Stimulated activated CD8-positive, alpha-beta memory T cell treated with anti-CD3 and anti-CD28 coated beads, Interleukin-7, amount 100 ng/mL, for 48 hours (primary cell): ENCODE data around the gene GRHPR.
"Not testable (repeated sequence)": the region's sequence is repeated elsewhere in the genome, so short reads cannot be mapped to it uniquely, and the experiment has no call there.

Experiments used
- DNase-seq, 2 donors: peaks; one replicate each; pipeline ENCODE4 v3.0.0-alpha.2; 2020; ENCODE audit warnings: low read depth in 1 of 2; ENCODE audit errors: extremely low read depth in 1 of 2

The GRHPR gene

GRCh38 chr9:37474438-37474837 lies 51.9 kb downstream of the GRHPR start:
- DNase-seq = no peak

GRCh38 chr9:37476930-37477329 lies 54.4 kb downstream of the GRHPR start:
- DNase-seq = no peak

GRCh38 chr9:37477443-37477842 lies 54.9 kb downstream of the GRHPR start:
- DNase-seq = not testable (repeated sequence)

GRCh38 chr9:37477987-37478619 lies 55.6 kb downstream of the GRHPR start:
- not testable (repeated sequence) for DNase-seq

GRCh38 chr9:37480759-37481158 lies 58.3 kb downstream of the GRHPR start:
- DNase-seq = no peak

GRCh38 chr9:37485389-37486255 lies 63.1 kb downstream of the GRHPR start, which contains the start of gene POLR1E:
TSS of gene POLR1E (plus strand) at chr9:37485948. CDS start at chr9:37486048, 100 bp downstream.
- DNase-seq = peak; percentile 92 to 94

GRCh38 chr9:37486256-37486615 lies 63.7 kb downstream of the GRHPR start:
- DNase-seq = no peak
